Uterus (tissue), 2 donors: Measurements from ENCODE around the gene TARBP2.

Experiments used
- CTCF ChIP-seq, 4 experiments: fragments of 200-600 bp in 2 of 4; fragments of 450-650 bp in 2 of 4; sonication (generic) in 2 of 4; IDR thresholded peaks; one replicate each; pipeline ENCODE4 v1.5.1; 2016 to 2019; ENCODE audit warnings: antibody characterized with exemption in 4 of 4, mild to moderate bottlenecking in 2 of 4, moderate library complexity in 1 of 4
- POLR2A ChIP-seq, 2 donors: fragments of 450-650 bp; IDR thresholded peaks; one replicate each; pipeline ENCODE4 v1.6.1; 2016; ENCODE audit warnings: antibody characterized with exemption in 2 of 2, mild to moderate bottlenecking in 1 of 2, moderate library complexity in 1 of 2

- TF ChIP-seq CTCF (IDR thresholded peaks at IDR 0.05), result no peak
- TF ChIP-seq POLR2A (IDR thresholded peaks at IDR 0.05), result no peak
Measured at GRCh38 chr12:53536962-53537361, 35.9 kb downstream of the TARBP2 start.
